Body of pancreas (tissue), 4 donors: ENCODE measurements around the gene GTF2F2. TPM values are rescaled to one million over a fixed set of nuclear protein-coding genes. Genes with fewer than 3 reads are reported as not detected.

ENCODE experiments used
- ATAC-seq: fragments of 150-250 bp; one replicate; pipeline ENCODE4 v1.9.1; 2016
- DNase-seq, 4 donors: peaks; one replicate each; pipeline ENCODE4 v3.0.0-alpha.2; 2019
- H3K27ac ChIP-seq, 4 donors: fragments of 200-600 bp; sonication (generic); 1 replicate in 3 of 4; 2 replicates in 1 of 4; pipeline versions ENCODE4 v1.5.1 to v1.6.1; 2016 to 2019; ENCODE audit warnings: mild to moderate bottlenecking in 1 of 4, mixed read lengths in 1 of 4, moderate library complexity in 1 of 4
- H3K27me3 ChIP-seq, 2 donors: fragments of 200-600 bp; sonication (generic); one replicate each; pipeline ENCODE4 v1.6.0; 2016; ENCODE audit warnings: mild to moderate bottlenecking in 1 of 2
- H3K36me3 ChIP-seq, 2 donors: fragments of 200-600 bp; sonication (generic); replicated peaks in 1 of 2; 2 replicates each; pipeline ENCODE4 v1.5.1; 2016; ENCODE audit warnings: low read depth in 2 of 2; ENCODE audit not compliant: insufficient read depth in 1 of 2
- H3K4me1 ChIP-seq: fragments of 200-600 bp; sonication (generic); one replicate; pipeline ENCODE4 v1.6.0; 2016
- H3K4me3 ChIP-seq, 2 donors: fragments of 200-600 bp; sonication (generic); 1 replicate in 1 of 2; 2 replicates in 1 of 2; pipeline ENCODE4 v1.5.1; 2016 to 2019
- H3K9me3 ChIP-seq, 3 donors: fragments of 200-600 bp; sonication (generic); 1 replicate in 2 of 3; 2 replicates in 1 of 3; pipeline ENCODE4 v1.5.1; 2016
- POLR2A ChIP-seq, 3 donors: fragments of 450-650 bp; IDR thresholded peaks; one replicate each; pipeline ENCODE4 v1.6.1; 2016; ENCODE audit warnings: antibody characterized with exemption in 3 of 3, mild to moderate bottlenecking in 2 of 3
- WGBS, 2 donors: methylation state at CpG; one replicate each; pipeline ENCODE4 v1.1.5; 2017; 5-methylcytosine and 5-hydroxymethylcytosine counted together
- intact Hi-C: fragments of 100-400 bp; cut with DNase I; formaldehyde crosslinking; loops from one replicate; pipeline ENCODE4 v1.15.1; 2023
- total RNA-seq, 2 donors: library from RNA; depleted of rRNA; stranded (reverse); fragments of >200 nt; gene quantifications; one replicate each; pipeline ENCODE4 v1.1.0, GENCODE V29; 2016
- TF ChIP-seq, protein P1 (sequence below), 7 experiments: fragments of 450-650 bp in 4 of 7; fragments of 200-600 bp in 3 of 7; sonication (generic) in 3 of 7; IDR thresholded peaks; one replicate each; pipeline ENCODE4 v1.5.1; 2016 to 2019; ENCODE audit warnings: antibody characterized with exemption in 7 of 7

Gene GTF2F2
- total RNA-seq, 2 donors from 2014 or later, result 5.9 to 9.6 TPM

DNA sequence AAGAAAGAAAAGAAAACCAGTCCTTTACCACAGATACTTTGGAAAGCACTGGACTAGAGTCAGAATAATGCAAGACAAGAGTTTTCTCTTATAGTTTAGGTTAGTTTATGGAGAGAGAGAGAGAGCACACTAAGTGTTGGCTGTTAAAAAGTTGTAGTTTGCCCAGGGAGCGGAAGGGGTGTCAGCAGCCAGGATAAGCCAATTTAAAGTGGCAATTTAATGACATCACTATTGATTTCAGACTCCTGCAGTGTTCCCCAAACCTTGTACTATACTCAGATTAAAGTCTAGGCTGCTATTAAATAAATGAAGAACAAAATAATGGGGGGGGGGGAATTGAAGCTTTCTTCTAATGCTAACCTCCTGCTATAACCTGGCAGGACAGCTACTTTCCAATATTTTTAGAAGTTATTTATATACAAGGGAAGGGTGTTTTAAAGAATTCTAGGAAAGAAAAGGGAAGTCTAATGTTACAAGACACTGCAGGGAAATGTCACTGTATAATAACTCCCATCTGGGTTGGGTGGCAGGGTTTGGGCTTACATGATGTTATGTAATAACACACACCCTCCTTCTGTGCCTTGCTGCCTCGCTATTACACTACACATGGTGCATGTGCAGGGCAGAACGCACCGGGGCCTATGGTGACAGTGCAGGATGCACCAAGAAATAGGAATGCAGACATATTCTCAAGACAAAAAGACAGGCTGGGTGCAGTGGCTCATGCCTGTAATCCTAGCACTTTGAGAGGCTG lies 200.7 kb downstream of the GTF2F2 start:
- 63 to 73% methylated on average over 4 of the region's 4 CpGs for WGBS, 2 donors
- no peak for ATAC-seq
- TF ChIP-seq, protein P1, sequence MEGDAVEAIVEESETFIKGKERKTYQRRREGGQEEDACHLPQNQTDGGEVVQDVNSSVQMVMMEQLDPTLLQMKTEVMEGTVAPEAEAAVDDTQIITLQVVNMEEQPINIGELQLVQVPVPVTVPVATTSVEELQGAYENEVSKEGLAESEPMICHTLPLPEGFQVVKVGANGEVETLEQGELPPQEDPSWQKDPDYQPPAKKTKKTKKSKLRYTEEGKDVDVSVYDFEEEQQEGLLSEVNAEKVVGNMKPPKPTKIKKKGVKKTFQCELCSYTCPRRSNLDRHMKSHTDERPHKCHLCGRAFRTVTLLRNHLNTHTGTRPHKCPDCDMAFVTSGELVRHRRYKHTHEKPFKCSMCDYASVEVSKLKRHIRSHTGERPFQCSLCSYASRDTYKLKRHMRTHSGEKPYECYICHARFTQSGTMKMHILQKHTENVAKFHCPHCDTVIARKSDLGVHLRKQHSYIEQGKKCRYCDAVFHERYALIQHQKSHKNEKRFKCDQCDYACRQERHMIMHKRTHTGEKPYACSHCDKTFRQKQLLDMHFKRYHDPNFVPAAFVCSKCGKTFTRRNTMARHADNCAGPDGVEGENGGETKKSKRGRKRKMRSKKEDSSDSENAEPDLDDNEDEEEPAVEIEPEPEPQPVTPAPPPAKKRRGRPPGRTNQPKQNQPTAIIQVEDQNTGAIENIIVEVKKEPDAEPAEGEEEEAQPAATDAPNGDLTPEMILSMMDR (IDR thresholded peaks at IDR 0.05), result no peak
- TF ChIP-seq POLR2A (IDR thresholded peaks at IDR 0.05), result no peak

DNA sequence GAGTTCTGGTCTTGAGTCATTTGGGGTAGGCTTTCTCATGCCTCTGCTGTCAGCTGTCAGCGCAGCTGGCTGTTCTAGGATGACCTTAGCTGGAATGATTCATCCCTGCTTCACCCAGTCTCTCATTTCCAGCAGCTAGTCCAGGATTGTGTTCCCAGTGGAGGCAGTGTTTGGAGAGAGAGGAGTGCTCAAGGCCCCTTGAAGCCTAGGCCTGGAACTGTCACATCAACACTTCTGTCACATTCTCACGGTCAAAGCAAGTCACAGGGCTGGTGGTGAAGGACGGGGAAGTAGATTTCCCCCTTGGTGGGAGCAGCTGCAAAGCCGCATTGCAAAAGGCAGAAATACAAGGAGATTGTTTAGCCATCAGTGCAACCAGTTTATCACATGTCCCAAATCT lies 205.5 kb downstream of the GTF2F2 start:
- peak; percentile 89 for ATAC-seq
- peak overlapping the region; percentile 32 to 65 (median 54) for H3K27ac ChIP-seq
- intact Hi-C loops, result no loop called here
- DNase-seq, result peak; percentile 54 to 82 (median 75)
- TF ChIP-seq, protein P1 (IDR thresholded peaks at IDR 0.05), result no peak
- no peak for TF ChIP-seq POLR2A (IDR thresholded peaks at IDR 0.05)
- H3K27me3 ChIP-seq, result no peaks in the 10 kb centered on the region
- peaks cover 21% of the 10 kb centered on the region for H3K4me1 ChIP-seq
- no peak overlapping the region for H3K4me3 ChIP-seq
- no peaks in the 10 kb centered on the region for H3K36me3 ChIP-seq
- WGBS, 2 donors, result 25 to 31% methylated on average over 3 to 4 of the region's 4 CpGs
- H3K9me3 ChIP-seq, result no peaks in the 10 kb centered on the region

More for the DNA sequence above, 200.7 kb downstream of the GTF2F2 start:
- Histone ChIP-seq H3K4me1 (peaks cover 15% of the 10 kb centered on the region), H3K36me3 (no peaks in the 10 kb centered on the region), H3K27ac (no peak overlapping the region), H3K9me3 (no peaks in the 10 kb centered on the region), H3K27me3 (no peaks in the 10 kb centered on the region), H3K4me3 (no peak overlapping the region)
- intact Hi-C loops, result no loop called here
- DNase-seq, result no peak

DNA sequence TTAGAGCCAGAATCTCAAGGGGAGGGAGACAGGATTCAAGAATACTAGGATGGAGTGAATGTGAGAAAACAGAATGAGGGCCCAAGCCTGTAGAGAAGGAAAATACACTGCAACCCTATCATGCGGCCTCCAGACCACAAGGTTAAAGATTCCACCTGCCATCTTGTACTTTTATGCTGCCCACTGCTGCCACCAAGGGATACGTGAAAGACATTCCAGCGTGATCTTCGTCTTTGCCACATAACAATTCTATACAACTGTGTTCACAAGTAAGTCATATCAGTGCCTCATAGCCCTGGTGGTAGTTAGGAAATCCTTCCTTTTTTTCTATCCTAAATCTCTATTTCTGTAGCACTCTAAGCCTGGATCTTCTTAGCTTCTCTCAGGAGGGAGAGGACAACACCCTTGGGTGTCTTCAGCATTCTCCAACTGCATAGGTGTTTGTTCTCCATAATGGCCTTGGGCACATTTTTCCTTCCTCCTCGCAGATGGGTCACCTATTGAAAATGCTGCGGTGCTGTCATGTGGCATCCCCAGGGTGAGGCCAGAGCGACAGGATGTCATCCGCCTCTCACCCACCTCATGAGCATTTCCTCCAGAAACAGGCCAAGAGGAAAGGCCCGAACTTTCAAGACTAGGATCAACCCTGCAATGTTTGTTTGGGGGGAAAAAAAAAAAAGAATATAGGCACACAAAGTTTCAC lies 207.1 kb downstream of the GTF2F2 start:
- 84 to 90% methylated on average over 9 of the region's 9 CpGs for WGBS, 2 donors
- H3K36me3 ChIP-seq, result no peaks in the 10 kb centered on the region
- no peaks in the 10 kb centered on the region for H3K9me3 ChIP-seq
- H3K27me3 ChIP-seq, result no peaks in the 10 kb centered on the region
- TF ChIP-seq, protein P1 (IDR thresholded peaks at IDR 0.05), result no peak
- TF ChIP-seq POLR2A (IDR thresholded peaks at IDR 0.05), result no peak
- no peak overlapping the region for H3K27ac ChIP-seq
- H3K4me1 ChIP-seq, result peaks cover 21% of the 10 kb centered on the region
- no peak overlapping the region for H3K4me3 ChIP-seq
- no peak for DNase-seq
- intact Hi-C loops, result no loop called here
- no peak for ATAC-seq

DNA sequence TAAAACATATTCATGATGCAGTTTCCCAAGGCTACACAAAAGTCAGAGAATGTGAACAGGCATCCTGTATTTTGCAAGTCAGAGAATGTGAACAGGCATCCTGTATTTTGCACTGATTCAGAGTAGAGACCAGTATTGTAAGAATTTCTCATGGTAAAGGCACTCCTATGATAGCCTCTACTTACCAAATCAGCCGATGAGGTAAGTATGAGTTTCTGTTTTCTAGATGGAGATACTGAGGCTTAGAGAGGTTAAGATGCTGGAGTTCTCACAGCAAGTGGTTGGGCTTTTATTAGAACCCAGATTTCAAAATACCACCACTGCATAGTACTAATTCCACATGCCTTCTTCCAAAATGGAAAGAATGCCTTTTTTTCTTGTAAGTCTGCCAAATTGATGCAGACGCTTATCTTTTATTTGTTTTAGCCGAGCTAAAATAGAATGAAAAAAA lies 208.4 kb downstream of the GTF2F2 start:
- no peak overlapping the region for H3K4me3 ChIP-seq
- no peaks in the 10 kb centered on the region for H3K36me3 ChIP-seq
- no peaks in the 10 kb centered on the region for H3K27me3 ChIP-seq
- 25 to 29% methylated on average over 3 of the region's 3 CpGs for WGBS, 2 donors
- TF ChIP-seq POLR2A (IDR thresholded peaks at IDR 0.05), result no peak
- TF ChIP-seq, protein P1 (IDR thresholded peaks at IDR 0.05), result no peak
- ATAC-seq, result no peak
- no peaks in the 10 kb centered on the region for H3K9me3 ChIP-seq
- H3K4me1 ChIP-seq, result peaks cover 21% of the 10 kb centered on the region
- H3K27ac ChIP-seq, result peak overlapping the region in 1 of 4 donors; percentile 7
- intact Hi-C loops, result no loop called here
- DNase-seq, result no peak
